ENCODE measurements around the gene ARHGAP19. TPM values are rescaled to one million over a fixed set of nuclear protein-coding genes. Genes with fewer than 3 reads are reported as not detected.

Gene ARHGAP19
- 10 to 100 TPM in 2 of 3 donors, 1 to 10 TPM in 1; 6.4 to 34.4 (median 14.4) TPM for total RNA-seq

DNA sequence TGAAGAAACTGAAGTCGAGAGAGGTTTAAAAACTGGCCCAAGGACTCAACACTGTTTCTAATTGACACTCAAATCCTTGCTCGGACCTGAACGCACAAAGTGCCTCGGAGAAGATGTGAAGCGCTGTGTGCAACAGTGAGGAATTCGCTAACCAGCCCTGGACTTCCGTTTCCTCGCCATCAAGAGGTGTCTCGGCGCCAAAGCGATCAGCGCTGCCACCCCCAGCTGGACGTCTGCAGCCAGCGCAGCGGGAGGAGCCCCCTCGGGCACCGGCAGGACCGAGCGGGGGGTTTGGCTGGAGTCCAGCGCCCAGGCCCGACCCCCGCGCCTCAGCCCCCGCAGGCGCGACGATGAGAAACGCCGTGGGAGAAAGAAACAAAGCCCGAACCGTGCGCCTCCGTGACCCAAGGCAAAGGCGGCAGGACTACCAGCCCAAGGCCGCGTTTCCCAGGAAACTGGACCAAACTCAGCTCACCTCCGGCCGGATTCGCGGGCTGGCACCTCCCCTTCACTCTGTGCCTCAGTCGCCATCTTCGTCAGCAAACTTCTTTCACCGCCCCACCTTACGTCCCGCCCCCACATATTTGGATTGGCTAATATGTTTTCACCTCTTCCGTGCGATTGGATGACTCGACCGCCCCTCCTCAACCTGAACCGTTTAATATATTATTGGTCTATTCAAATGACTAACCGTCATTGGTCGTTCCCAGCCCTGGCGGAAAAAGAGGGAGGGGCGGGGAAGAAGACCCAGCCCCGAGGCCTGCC is at the start of gene ARHGAP19:
Gene ARHGAP19, minus strand, starts transcription at position 541 of the 765 bp plus-strand sequence. Its CDS starts 10 bp downstream, at position 531.
- H3K36me3 ChIP-seq, result no peaks in the 10 kb centered on the region
- peak within 1 kb of the TSS; percentile 83 to 95 (median 90) for H3K4me3 ChIP-seq
- TF ChIP-seq CTCF (IDR thresholded peaks at IDR 0.05), result peak in 1 of 3 donors; percentile 13
- TF ChIP-seq POLR2A (IDR thresholded peaks at IDR 0.05), result peak; percentile 34
- peak; percentile 61 to 79 (median 66) for TF ChIP-seq POLR2AphosphoS5 (IDR thresholded peaks at IDR 0.05)
- intact Hi-C loops (cut with DNase I; ENCODE audit: low total_unique reads), result loop anchor here (5.0 kb wide), 1 partner anchor 150 kb away; no protein-coding TSS in a partner anchor
- H3K9me3 ChIP-seq, result no peaks in the 10 kb centered on the region
- H3K4me1 ChIP-seq, result no peaks in the 10 kb centered on the region
- H3K27ac ChIP-seq, result peak within 1 kb of the TSS; percentile 96
- no peaks in the 10 kb centered on the region for H3K27me3 ChIP-seq
- DNase-seq (ENCODE audit: low spot score in 2 of 2), result peak; percentile 93 to 98

- TF ChIP-seq POLR2AphosphoS5 (IDR thresholded peaks at IDR 0.05), result no peak
- DNase-seq (ENCODE audit: low spot score in 2 of 2), result no peak
Observed at GRCh38 chr10:97341416-97341815, 49.0 kb upstream of the ARHGAP19 start.

GRCh38 chr10:97338041-97338440 is 45.6 kb upstream of the ARHGAP19 start:
- H3K36me3 ChIP-seq, result no peaks in the 10 kb centered on the region
- peak overlapping the region; percentile 53 to 84 for H3K27ac ChIP-seq
- DNase-seq (ENCODE audit: low spot score in 2 of 2), result no peak
- H3K9me3 ChIP-seq, result no peaks in the 10 kb centered on the region
- H3K27me3 ChIP-seq, result no peaks in the 10 kb centered on the region
- H3K4me3 ChIP-seq, result no peak overlapping the region
- no peak for TF ChIP-seq CTCF (IDR thresholded peaks at IDR 0.05)
- TF ChIP-seq POLR2A (IDR thresholded peaks at IDR 0.05), result no peak
- TF ChIP-seq POLR2AphosphoS5 (IDR thresholded peaks at IDR 0.05), result no peak
- no peaks in the 10 kb centered on the region for H3K4me1 ChIP-seq
- intact Hi-C loops (cut with DNase I; ENCODE audit: low total_unique reads), result no loop called here

More at GRCh38 chr10:97341416-97341815, 49.0 kb upstream of the ARHGAP19 start:
- no peak overlapping the region for H3K27ac ChIP-seq
- H3K27me3 ChIP-seq, result no peaks in the 10 kb centered on the region
- no peaks in the 10 kb centered on the region for H3K9me3 ChIP-seq
- no peaks in the 10 kb centered on the region for H3K4me1 ChIP-seq
- intact Hi-C loops (cut with DNase I; ENCODE audit: low total_unique reads), result no loop called here
- no peak overlapping the region for H3K4me3 ChIP-seq
- no peaks in the 10 kb centered on the region for H3K36me3 ChIP-seq

DNA sequence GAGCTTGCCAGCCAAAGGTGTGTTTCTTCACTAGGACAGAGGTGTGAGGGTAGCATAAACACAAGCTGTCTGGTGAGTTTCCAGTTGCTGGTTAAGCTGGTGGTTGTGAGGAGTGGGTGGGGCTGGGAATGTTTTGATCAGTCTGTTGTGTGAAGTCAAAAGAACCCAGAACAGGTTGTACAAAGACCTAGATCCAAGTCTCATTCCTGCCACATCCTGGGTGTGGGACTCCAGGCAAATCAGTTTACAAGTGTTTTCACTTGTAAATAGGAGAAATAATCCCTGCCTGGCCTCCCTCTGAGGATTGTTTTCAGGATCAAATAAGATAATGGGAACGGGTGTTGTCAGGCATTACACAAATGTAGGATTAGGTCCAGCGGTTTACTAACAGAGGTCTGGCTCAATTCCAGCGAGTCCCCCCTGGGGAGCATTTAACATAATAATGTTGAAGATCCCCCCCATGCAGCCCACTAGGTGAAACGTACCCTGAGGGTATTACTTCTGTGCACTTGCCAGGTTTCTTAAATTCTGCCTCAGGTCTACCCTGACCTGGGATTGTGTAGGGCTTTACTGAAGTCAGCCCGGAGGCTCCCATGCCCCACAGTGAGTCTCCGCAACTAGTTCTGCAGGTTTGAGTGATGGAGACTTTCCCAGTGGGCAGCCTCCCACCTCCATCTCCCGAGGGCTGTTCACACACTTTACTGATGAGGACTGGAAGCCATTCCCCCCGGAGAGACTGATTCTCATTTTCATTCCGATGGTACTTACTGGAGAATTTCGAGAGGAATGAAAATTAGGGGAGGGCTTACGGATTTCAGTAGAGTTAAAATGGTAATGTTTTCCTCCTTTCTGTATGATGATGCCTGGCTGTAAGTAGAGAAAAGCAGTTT is 44.8 kb upstream of the ARHGAP19 start:
- H3K27ac ChIP-seq, result peak overlapping the region; percentile 81 to 84
- intact Hi-C loops (cut with DNase I; ENCODE audit: low total_unique reads), result no loop called here
- peak; percentile 57 to 83 for DNase-seq (ENCODE audit: low spot score in 2 of 2)

More for the DNA sequence above, 44.8 kb upstream of the ARHGAP19 start:
- no peaks in the 10 kb centered on the region for H3K4me1 ChIP-seq
- TF ChIP-seq POLR2AphosphoS5 (IDR thresholded peaks at IDR 0.05), result no peak
- no peak for TF ChIP-seq POLR2A (IDR thresholded peaks at IDR 0.05)
- TF ChIP-seq CTCF (IDR thresholded peaks at IDR 0.05), result no peak
- H3K9me3 ChIP-seq, result no peaks in the 10 kb centered on the region
- H3K27me3 ChIP-seq, result no peaks in the 10 kb centered on the region
- H3K4me3 ChIP-seq, result peak overlapping the region in 2 of 3 donors; percentile 32 to 33
- no peaks in the 10 kb centered on the region for H3K36me3 ChIP-seq
